ENCODE measurements around the gene AK1.

AK1 gene, protein sequence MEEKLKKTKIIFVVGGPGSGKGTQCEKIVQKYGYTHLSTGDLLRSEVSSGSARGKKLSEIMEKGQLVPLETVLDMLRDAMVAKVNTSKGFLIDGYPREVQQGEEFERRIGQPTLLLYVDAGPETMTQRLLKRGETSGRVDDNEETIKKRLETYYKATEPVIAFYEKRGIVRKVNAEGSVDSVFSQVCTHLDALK

DNA sequence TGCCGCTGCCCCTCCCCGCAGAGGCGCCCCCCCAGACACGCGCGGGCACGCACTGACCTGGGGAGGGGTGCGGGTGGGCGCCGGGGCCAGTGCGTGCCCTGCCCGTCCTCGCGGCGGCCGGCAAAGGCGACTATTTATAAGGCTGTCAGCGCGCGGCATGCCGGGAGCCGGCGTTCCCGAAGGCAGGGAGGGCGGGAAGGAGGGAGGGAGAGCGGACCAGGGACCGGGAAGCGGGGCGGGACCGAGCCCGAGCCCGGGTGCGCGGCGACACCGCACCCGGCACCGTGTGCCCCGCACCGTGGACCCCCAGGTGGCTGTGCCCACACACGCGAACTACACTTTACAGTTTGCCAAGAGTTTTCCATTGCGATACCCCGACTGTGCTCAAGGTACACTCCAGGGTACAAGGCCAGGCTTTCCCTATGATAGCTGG, at the start of gene AK1:
Gene AK1, minus strand, starts transcription at position 110 of the 433 bp plus-strand sequence. CDS start 3,058 bp downstream, outside the sequence.
- DNase-seq, result no peak

DNA sequence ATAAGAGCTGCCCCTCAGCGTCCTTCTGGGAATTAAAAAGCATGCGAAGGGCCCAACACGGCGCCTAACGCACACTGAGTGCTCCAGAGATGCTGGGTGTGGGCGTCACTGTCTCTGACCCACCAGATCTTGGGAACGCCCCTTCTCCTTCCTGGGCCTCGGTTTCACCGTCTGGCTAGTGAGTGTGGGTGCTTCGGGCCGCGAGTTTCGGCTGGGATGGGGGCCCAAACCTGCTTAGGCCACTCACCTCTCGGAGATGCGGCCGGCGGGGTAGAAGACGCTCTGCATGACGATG, 49.4 kb upstream of the AK1 start:
- DNase-seq, result no peak

DNA sequence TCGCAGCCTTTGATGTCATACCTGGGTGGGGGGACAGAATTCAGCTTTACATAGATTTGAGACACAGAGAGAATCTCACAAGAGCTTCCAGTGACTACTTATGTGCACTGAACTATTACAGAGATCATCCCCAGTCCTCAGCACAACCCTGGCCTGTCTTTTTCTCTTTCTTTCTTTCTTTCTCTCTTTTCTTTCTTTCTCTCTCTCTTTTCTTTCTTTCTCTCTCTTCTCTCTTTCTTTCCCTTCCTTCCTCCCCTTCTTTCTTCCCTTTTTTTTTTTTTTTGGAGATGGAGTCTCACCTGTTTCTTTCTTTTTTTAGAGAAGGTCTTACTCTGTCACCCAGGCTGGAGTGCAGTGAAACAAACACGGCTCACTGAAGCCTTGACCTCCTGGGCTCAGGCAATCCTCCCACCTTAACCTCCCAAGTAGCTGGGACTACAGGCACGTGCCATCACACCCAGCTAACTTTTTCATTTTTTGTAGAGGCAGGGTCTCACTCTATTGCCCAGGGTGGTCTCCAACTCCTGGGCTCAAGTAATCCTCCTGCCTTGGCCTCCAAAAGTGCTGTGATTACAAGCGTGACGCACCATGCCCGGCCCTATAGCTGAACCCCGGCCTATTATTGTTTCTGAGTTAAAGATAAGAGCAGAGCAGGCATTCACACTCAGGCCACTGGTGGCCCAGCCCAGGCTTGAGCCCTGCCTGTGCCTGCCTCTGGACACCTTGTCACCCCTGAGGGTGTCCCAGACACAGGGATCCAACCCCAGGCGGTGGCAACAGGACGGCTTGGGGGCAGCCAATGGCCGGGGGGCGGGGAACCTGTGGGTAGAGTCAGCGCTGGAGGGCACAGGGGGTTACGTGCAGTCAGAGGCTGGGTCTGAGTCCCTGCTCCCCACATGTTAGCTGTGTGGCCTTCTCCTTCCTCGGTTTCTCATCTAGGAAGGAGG, 48.8 kb upstream of the AK1 start:
- no peak for DNase-seq

DNA sequence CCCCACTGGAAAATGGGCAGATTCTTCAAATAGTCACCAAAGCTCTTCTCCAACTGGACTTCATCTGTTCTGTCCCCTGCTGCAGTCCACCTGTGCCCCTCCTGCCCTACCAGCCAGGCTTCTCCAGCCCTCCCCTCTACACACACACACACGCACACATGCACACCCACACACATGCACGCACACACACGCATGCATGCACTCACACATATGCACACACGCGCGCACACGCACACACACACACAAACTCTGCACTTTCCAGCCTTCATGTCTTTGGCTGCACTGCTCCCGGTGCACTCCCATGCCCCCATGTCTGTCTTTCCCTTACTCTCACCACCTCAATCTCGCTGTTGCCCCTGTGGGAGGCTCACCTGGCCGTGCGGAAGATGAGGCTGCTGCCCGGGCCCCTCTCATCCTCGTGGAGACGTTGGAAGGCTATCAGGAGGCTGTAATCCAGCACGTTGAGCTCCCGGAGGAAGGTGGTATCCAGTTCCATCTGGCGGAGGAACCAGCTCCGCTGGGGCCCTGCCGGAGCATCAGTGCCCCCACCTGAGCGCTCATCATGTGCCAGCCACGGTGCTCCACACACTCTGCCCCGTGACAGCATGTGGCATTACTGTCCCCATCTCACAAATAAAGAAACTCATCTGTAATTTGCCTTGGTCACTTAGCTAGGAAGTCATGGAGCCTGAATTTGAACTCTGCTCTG, 47.4 kb upstream of the AK1 start:
- DNase-seq, result no peak

DNA sequence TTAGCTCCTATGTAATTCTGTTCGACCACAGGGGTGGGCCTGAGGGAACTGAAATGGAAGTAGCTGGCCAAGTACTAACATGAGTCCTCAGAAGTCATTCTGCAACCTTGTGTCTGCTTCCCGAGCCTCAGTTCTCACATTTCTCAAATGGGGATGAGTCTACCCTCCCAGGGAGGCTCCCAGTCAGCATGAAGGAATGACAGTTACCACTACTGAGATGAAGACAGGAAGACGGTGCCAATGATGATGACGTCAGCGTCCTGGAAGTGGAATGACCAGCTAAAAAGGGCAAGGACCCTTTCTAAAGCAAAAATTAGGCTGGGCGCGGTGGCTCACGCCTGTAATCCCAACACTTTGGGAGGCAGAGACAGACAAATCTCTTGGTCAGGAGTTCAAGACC, 46.3 kb upstream of the AK1 start:
- DNase-seq, result no peak

DNA sequence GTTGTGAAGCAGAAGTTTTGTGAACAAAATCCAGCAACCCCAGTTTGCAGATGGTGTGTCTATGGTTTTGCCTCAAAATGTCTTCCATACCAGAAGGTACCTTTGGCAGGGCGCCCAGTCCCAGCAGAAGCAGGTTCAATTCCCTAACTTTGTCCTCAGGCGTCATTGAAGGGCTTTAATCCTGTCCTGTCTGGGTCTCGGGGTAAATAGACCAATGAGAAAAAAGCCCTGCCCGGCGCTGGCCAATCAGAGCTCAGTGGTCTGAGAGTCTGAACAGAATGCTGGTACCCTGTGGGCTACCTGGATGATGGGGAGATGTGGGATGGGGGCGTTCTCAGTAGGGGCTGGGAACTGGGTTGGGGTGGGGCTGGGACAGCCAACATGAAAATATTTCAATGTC, 45.6 kb upstream of the AK1 start:
- no peak for DNase-seq

DNA sequence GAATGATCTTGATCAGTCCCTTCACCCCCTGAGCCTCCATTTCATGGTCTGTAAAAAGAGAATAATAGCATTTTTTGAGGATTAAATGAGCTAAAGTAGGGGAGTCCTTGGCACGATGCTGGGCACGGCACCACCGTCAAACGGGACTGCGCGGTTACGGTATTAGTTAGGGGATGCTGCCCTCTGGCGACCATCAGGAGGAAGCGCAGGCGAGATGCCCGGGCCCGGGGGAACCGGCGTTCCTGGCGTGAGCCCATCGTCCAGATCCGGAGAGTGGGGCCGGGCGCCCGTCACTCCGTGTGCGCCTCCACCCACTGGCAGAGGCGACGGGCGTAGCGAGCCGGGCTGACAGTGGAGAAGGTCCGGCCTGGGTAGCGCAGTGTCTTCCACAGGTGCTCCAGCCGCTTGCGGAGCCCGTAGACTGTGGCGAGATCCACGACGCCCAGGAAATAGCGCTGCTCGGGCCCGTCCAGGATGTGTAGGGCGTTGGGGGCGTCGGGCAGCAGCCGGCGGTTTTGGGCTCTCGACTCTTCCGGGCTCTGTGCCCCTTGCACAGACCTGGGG, 44.2 kb upstream of the AK1 start:
- DNase-seq, result peak; percentile 75 to 78

DNA sequence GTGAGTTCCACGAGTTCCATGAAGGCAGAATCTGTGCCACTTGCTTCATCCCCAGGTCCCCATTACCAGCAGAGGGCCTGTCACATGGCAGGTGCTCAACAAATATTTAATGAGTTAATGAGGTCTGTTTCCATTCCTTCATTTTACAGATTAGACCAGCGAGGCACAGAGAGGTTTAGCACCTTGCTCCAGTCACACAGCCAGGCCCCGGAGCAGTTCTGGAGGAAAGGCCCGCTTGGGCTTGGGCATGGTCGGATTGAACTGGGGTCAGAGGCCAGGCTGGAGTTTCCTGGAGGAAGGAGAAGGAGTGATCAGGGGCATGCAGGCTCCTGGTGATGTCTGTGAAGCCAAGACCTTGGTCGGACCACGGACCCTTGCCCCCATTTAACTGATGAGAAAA, 43.3 kb upstream of the AK1 start:
- no peak for DNase-seq

DNA sequence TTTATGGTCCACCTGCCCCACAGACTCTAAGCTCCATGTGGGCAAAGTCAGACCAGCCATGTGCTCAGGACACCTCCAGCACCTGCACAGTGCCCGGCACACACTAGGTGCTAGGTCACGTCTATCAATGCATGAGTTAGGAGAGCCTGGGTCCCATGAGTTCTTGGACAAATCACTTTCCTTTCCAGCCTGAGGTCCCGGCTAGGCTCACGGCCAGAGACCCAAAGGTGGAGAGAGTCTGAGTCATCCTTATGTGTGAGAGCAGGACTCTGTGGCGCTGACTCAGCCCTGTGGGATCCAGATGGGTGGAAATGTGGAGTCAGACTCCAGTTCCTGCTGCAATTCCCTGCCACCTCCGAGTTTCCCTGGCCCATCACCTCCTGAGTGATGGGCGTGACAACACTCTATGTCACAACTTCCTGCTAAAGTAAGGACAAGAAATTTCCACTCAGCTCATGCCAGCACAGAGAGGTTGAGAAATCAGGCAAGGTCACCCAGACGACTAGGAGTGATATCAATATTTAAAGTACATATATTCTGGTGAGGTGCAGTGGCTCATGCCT, 41.9 kb upstream of the AK1 start:
- no peak for DNase-seq

DNA sequence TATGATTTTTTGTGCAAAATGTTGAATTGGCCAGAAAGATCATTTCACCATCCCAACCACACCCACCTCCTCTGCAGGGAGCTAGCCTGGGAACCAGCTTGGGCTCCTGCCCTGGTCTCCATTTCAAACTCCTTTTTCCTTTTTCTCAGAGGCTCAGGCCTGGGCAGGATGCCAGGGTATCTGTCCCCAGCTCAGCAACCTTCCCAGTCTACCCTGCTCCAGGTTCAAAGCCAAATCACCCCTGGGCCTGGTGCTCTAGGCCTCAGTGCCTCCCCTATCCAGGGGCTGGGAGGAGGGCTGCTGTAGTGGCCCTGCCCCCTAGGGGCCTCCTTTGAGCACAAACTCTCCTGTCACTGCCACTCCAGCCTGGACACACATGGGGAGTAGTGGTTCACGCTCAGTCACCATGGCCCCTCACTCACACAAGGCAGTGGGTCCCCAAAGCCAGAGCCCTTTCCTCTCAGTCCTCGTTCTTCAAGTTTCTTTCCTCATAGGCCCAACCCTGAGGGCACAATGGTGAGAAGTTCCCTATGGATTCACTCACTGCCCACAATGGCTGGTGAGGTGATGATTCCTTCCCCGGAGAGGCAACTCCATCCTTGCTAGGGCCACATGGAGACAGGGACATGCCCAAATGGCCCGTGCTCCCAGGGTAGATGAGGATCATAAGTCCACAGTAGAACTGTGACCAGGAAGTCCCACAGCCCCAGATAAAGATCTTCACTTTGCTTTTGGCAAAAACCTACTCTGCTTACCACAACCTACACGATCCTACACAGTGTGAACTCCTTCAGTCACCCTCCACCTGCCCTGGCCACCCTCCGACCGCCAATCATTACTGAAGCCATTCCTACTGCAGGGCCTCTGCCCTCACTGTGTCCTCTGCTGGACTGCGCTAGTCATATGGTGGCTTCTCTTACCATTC, 41.0 kb upstream of the AK1 start:
- no peak for DNase-seq

DNA sequence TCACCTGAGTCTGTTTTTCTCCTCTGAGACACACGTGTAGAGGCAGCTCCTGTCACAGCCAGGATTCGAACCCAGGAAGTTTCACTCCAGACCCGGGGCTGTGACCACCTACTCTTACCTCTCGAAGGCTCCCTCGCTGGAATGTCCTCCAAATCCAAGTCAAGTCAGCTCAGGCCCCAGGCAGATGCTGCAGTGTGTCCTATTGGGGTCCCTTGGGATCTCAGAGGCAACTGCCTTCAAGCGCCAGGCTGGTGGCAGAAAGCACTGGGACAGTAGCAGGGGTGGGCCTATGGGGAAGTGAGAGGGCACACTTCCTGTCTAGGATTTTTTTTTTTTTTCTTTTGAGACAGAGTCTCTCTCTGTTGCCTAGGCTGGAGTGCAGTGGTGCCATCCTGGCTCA, 40.1 kb upstream of the AK1 start:
- DNase-seq, result no peak

DNA sequence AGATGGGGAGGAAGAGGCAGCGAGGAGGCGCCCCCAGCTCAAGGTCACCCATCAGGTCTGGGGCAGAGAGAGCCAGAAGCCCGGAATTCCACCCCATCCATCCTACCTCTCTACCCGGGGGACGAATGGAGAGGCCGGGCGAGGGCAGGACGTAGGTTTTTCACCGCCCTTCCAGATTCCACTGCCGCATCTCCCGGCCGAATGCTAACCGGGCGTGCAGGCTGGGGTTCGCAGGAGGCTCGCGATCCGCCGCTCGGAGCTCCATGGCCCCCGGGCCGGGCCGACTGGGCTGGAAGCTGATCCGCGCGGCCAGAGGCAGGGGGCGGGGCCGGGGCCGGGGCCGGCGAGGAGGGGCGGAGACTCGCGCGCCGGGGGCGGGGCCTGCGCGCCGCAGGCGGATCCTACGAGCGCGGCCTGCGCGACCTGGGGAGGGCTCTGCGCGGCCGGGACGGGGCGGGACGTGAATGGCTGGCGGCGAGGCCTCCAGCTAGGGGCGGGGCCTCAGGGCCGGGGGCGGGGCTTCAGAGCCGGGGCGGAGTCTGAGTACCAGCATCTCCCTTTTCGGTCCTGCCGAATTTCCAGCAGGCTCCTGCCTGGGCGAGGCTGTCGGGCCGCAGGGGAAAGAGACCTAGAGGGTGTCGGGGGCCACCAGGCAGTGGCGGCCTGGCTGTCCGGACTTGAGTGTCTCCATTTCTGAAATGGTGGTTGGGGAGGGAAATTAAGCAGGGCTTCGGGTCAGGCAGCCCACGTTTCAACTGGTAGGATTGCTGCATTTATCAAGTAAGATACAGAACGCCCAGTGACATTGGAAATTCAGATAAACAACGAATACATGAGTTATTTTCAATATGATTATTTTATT, 39.5 kb upstream of the AK1 start, which contains the start of gene ST6GALNAC4:
Gene ST6GALNAC4, minus strand, starts transcription at position 322 of the 862 bp plus-strand sequence. CDS start 622 bp downstream, outside the sequence.
- DNase-seq, result peak; percentile 93 to 95

DNA sequence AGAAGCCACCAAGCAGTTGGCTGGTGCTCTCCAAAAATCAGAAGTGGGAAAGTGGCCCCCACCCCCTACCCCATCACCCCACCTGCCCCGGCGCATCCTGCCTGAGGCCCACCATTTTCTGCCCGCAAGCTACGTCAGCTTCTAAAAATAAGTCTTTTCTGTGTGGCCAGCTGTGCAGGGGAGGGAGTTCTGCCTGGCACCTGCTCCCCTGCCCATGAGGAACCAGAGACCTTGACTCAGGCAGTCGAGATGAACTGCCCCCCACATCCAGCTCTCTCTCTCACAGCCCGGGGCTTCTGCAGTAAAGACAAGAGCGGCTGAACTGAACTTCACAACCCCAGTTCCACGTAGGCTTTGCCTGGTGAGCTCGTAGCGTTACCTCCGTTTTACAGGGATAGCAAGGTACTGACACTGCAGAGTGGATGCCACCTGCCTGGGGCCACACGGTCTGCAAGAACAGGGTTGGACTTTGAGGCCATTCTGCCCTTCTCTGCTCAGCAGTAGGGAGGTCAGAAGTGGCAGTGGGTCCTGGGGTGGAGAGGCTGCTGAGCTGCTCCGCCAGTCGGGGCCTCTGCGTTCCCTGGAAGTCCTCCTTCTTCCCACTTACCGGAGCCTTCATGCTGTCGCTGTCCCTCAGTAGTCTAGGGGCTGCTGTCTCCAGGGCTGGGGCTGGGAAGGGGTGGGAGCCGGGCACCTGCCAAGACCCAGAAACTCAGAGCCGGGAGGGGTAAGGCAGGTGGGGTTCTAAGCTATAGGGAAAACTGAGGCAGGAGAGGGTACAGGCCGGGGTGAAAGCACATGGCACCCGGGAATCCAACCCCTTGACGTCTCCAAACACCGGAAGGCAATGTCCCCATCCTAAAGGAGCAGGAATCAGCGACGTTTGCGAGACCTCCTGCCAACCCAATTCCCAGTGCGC, 38.6 kb upstream of the AK1 start:
- DNase-seq, result no peak

DNA sequence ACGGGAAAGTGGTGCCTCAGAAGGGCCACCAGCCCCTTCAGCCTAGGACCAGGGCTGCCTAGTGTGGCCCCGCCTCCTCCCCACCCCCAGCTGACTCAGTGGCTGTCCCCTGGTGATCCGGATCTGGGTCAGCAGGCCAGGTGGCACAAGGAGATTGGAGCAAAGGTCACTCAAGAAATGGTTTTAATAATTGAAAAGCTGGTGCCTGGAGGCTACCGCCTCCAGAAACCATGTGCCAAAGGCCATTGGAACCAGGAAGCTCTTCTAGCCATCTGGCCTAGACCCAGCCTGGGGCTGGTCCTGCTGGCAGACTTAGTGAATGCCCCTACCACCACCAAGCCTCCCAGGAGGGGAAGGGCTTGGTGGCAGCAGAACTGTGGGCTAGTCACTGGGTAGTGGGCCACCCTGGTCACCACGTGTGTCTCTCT, 37.9 kb upstream of the AK1 start:
- DNase-seq, result no peak

DNA sequence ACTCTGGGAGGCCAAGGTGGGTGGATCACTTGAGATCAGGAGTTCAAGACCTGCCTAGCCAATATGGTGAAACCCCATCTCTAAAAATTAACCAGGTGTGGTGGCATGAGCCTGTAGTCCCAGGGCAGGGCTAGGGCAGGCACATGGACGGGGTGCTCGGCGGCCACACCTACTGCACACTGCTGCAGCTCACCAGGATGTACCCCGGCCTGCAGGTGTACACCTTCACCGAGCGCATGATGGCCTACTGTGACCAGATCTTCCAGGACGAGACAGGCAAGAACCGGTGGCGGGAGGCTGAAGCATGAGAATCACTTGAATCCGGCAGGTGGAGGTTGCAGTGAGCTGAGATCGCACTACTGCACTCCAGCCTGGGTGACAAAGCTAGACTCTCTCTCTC, 36.2 kb upstream of the AK1 start:
- no peak for DNase-seq

DNA sequence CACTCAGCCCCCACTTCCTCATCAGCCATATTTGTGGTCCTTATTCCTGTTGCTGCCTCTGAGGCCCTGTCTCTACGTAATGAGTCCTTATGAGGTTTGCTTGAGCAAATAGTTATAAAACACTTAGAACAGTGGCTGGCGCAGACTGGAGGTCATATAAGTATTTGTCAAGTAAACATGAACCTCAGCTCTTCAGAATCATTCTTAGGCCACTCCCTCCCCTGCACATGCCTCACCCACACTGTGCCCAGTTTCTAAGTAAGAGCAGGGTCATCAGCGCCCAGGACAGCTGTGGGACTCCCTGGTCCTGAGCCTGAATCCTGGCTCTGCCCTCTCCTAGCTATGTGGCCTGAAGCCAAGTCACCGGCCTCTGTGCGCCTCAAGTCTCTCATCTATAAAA, 35.4 kb upstream of the AK1 start:
- no peak for DNase-seq

DNA sequence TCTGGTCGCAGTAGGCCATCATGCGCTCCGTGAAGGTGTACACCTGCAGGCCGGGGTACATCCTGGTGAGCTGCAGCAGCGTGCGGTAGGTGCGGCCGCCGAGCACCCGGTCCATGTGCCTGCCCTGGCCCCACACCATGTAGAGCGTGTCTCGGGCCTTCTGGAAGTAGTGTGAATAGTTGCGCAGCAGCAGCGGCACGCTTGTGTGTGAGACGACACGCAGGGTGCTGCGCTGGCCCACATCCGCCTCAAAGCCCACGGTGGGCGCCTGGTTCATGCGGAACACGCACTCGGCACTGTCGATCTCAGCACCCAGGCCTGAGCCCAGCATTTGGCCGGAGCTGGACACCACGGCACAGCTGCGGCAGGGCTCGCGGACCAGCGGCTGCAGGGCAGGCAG, 34.8 kb upstream of the AK1 start:
- DNase-seq, result no peak

DNA sequence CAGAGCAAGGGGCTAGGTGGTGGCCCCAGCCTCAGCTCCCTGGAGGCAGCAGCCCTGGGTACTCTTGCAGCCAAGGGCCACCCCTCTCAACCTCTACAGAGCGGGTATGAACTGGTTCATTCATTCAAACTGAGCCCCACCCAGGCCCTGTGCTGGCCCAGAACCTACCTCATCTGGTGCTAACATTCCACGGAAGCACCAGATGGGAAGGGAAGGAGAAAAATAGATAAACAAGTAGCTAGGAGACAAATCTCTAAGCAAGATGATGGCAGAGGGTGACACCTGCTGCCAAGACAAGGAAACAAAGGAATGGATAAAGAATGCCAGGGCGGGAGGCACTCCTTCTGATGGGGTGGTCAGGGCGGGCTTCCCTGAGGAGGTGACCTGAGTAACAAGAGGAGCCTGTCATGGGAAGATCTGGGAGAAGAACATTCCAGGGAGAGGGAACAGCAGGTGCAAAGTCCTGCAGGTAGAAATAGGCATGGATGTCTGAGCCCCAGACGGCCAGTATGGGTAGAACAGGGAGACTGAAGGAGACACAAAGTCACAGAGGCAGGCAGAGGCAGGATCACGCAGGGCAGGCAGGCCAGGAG, 33.2 kb upstream of the AK1 start:
- no peak for DNase-seq

DNA sequence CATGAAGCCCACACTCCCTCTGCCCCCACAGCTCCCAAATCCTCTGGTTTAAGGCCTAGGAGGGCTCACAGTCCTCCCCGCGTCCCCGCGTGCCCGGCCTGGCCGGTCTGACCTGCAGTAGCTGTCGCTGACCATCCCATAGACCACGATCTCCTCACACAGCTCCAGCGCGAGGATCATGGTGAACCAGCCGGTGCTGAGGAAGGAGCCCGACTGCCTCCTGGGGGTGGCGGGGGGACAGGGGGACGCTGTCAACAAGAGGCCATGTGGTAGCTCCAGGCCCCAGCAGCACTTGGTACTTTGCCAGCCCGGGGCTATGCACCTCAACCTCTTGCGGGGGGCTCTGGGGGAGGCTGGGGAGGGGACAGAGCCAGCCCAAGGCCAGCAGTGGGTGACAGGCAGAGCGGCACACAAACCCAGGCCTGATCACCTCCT, 32.4 kb upstream of the AK1 start:
- DNase-seq, result no peak

DNA sequence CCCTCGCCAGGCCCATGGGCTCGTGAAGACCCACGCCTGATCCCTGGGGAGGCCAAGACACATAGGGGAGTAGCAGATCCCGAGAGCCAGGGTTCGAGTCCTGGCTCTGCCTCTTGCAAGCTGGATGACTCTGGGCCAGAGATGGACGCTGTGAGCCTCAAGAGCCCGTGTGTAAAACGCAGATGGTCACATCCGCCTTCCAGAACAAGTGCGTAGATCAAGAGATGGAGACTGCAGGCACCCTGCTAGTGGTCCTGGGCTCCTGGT, 31.1 kb upstream of the AK1 start:
- DNase-seq, result no peak
